GM06990 (cell line): ENCODE results near the gene FANCL.
"Not testable (repeated sequence)": the region's sequence is repeated elsewhere in the genome, so short reads cannot be mapped to it uniquely, and the experiment has no call there.

Experiments
- DNase-seq: peaks from one replicate; pipeline ENCODE4 v3.0.0-alpha.2; 2011; ENCODE audit not compliant: insufficient read length; ENCODE audit errors: extremely low read depth
- H3K27me3 ChIP-seq: replicated peaks from 2 replicates; pipeline ENCODE4 v1.6.0; 2011; ENCODE audit warnings: low read length; ENCODE audit not compliant: control insufficient read depth, insufficient read depth
- H3K36me3 ChIP-seq: 2 replicates; pipeline ENCODE4 v1.5.1; 2011; ENCODE audit warnings: low read length; ENCODE audit not compliant: control insufficient read depth, insufficient read depth
- H3K4me3 ChIP-seq: replicated peaks from 2 replicates; pipeline ENCODE4 v1.5.1; 2011; ENCODE audit warnings: low read depth, mild to moderate bottlenecking, control low read depth, low read length
- CTCF ChIP-seq: IDR thresholded peaks from 2 replicates; pipeline ENCODE4 v1.5.1; 2011; ENCODE audit warnings: low read length, control low read depth, mild to moderate bottlenecking, inconsistent platforms; ENCODE audit not compliant: insufficient read depth, poor library complexity, severe bottlenecking

FANCL gene

DNA sequence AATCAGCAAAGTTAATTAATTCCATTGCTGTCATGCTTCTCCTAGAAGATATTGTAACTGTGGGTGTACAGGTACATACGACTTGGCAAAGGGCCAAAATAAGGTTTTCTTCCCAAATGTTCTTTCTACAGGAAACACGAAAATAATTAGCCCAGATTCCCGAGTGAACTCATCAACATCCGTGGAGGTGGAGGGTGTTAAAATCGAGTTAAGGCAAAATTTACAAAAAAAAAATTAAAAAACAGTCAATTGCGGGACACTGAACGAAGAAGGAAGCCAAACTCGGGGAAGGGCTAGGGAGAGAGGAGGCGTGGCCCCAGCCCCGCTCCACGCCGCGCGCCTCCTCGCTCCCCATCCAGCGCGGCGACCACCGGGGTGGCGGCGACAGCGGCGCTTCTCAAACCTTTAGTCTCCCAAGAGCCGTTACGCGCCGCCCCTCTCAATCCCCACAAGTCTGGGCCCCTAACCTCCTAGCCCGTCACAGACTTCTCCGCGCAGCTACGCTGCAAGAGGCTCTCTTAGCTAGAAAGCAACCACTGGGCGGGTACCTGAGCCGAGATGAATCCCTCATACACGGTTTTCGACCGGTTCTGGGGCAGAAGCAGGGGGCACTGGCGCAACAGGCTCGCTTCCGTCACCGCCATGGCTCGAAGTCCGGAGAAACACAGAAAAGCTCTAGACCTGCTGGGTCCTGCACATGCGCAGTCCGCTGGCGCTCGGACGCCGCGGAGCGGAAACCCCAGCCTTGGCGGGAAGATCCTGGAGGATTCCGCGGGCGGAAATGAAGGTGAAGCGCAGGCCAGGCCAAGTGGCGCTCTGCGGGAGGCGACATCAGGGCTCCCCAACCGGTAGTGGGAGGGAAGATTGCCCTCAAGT, at the start of gene FANCL:
Gene FANCL, minus strand, starts transcription at position 656 of the 876 bp plus-strand sequence. Its CDS starts 12 bp downstream, at position 644.
- Histone ChIP-seq H3K27me3 (no peaks in the 10 kb centered on the region), H3K4me3 (peak within 1 kb of the TSS; percentile 95), H3K36me3 (no peaks in the 10 kb centered on the region)
- no peak for TF ChIP-seq CTCF
- peak; percentile 95 for DNase-seq

- TF ChIP-seq CTCF: no peak
These were observed 47.9 kb upstream of the FANCL start for GRCh38 chr2:58289029-58289428.

DNA sequence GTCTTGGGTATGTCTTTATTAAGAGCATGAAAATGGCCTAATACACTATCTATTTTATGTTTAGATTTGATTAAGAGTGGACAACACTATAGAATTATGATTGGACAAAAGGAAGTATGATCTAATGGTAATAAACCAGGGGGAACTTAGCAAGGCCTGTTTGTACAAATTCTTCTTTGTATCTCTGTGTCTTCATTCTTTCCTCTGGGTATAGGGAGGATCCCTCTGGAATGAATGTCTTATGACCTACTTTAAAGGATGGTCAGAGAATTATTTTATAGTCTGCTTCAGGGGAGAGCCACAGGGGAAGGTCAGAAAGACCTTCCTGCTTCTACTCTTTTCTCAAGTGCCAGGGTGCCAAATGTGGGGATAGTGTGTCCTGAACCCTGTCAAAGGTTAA, 42.8 kb upstream of the FANCL start:
- DNase-seq: no peak
- H3K27me3 ChIP-seq: no peaks in the 10 kb centered on the region
- TF ChIP-seq CTCF: no peak
- no peak overlapping the region for H3K4me3 ChIP-seq
- H3K36me3 ChIP-seq: no peaks in the 10 kb centered on the region

More at GRCh38 chr2:58289029-58289428, 47.9 kb upstream of the FANCL start:
- no peak for DNase-seq
- no peak overlapping the region for H3K4me3 ChIP-seq
- H3K36me3 ChIP-seq: no peaks in the 10 kb centered on the region
- no peaks in the 10 kb centered on the region for H3K27me3 ChIP-seq

GRCh38 chr2:58275144-58275543, 34.0 kb upstream of the FANCL start:
- not testable (repeated sequence) for DNase-seq, H3K27me3 ChIP-seq, H3K4me3 ChIP-seq, H3K36me3 ChIP-seq

- Histone ChIP-seq H3K27me3 (no peaks in the 10 kb centered on the region), H3K36me3 (no peaks in the 10 kb centered on the region), H3K4me3 (no peak overlapping the region)
- DNase-seq: no peak
- no peak for TF ChIP-seq CTCF
These were observed 30.7 kb upstream of the FANCL start for GRCh38 chr2:58271826-58272225.

- no peak for DNase-seq
- Histone ChIP-seq H3K27me3 (no peaks in the 10 kb centered on the region), H3K4me3 (no peak overlapping the region), H3K36me3 (no peaks in the 10 kb centered on the region)
- no peak for TF ChIP-seq CTCF
These were observed 27.6 kb upstream of the FANCL start for GRCh38 chr2:58268685-58269084.
